H9 (cell line): Measurements from ENCODE around the gene DCAF11. TPM values are rescaled to one million over a fixed set of nuclear protein-coding genes. Genes with fewer than 3 reads are reported as not detected.

Experiments
- DNase-seq: peaks from one replicate; pipeline ENCODE4 v3.0.0-alpha.2; 2017
- H2AFZ ChIP-seq: one replicate; pipeline ENCODE4 v1.6.1; 2013; ENCODE audit warnings: mild to moderate bottlenecking, low read length, control low read depth, moderate library complexity
- H2AK5ac ChIP-seq: 2 replicates; pipeline ENCODE4 v1.6.1; 2013; ENCODE audit warnings: low read length, control low read depth, mixed read lengths; ENCODE audit not compliant: insufficient read length
- H2BK120ac ChIP-seq: one replicate; pipeline ENCODE4 v1.6.1; 2013; ENCODE audit warnings: low read depth, mild to moderate bottlenecking, low read length, control low read depth, inconsistent platforms; ENCODE audit not compliant: poor library complexity, severe bottlenecking
- H2BK12ac ChIP-seq: 2 replicates; pipeline ENCODE4 v1.6.1; 2013; ENCODE audit warnings: low read length, control low read depth, mixed read lengths, low read depth; ENCODE audit not compliant: insufficient read length
- H2BK15ac ChIP-seq: 2 replicates; pipeline ENCODE4 v1.6.1; 2013; ENCODE audit warnings: low read depth, low read length, control low read depth
- H2BK20ac ChIP-seq: one replicate; pipeline ENCODE4 v1.6.1; 2013; ENCODE audit warnings: low read depth, mild to moderate bottlenecking, low read length, control low read depth, inconsistent platforms; ENCODE audit not compliant: poor library complexity, severe bottlenecking
- H2BK5ac ChIP-seq: 2 replicates; pipeline ENCODE4 v1.6.1; 2013; ENCODE audit warnings: low read length, control low read depth, mixed read lengths; ENCODE audit not compliant: insufficient read length
- H3K14ac ChIP-seq: 2 replicates; pipeline ENCODE4 v1.6.1; 2013; ENCODE audit warnings: low read length, control low read depth; ENCODE audit not compliant: insufficient read depth
- H3K18ac ChIP-seq: 2 replicates; pipeline ENCODE4 v1.6.1; 2013; ENCODE audit warnings: low read depth, mild to moderate bottlenecking, mixed read lengths, low read length, control low read depth; ENCODE audit not compliant: insufficient read length
- H3K23ac ChIP-seq: 2 replicates; pipeline ENCODE4 v1.6.1; 2013; ENCODE audit warnings: low read length, control low read depth, mixed read lengths, low read depth; ENCODE audit not compliant: insufficient read length
- H3K23me2 ChIP-seq: 2 replicates; pipeline ENCODE4 v1.6.1; 2013; ENCODE audit warnings: low read depth, mild to moderate bottlenecking, mixed read lengths, low read length, control low read depth; ENCODE audit not compliant: insufficient read length, poor library complexity, severe bottlenecking
- H3K27ac ChIP-seq: 2 replicates; pipeline ENCODE4 v1.5.1; 2013; ENCODE audit warnings: low read length, control low read depth, mixed read lengths, low read depth; ENCODE audit not compliant: insufficient read length
- H3K27me3 ChIP-seq: 2 replicates; pipeline ENCODE4 v1.6.1; 2013; ENCODE audit warnings: low read length, control low read depth, inconsistent platforms; ENCODE audit not compliant: insufficient read depth
- H3K4ac ChIP-seq: 2 replicates; pipeline ENCODE4 v1.6.1; 2013; ENCODE audit warnings: low read depth, mild to moderate bottlenecking, control low read depth, inconsistent platforms, low read length, moderate library complexity
- H3K4me1 ChIP-seq: 2 replicates; pipeline ENCODE4 v1.6.1; 2013; ENCODE audit warnings: low read length, control low read depth, inconsistent platforms; ENCODE audit not compliant: insufficient read depth
- H3K4me2 ChIP-seq: 2 replicates; pipeline ENCODE4 v1.6.1; 2013; ENCODE audit warnings: low read length, control low read depth, mixed read lengths; ENCODE audit not compliant: insufficient read length, insufficient read depth
- H3K56ac ChIP-seq: 2 replicates; pipeline ENCODE4 v1.6.1; 2013; ENCODE audit warnings: low read depth, mild to moderate bottlenecking, mixed read lengths, low read length, control low read depth; ENCODE audit not compliant: insufficient read length
- H3K79me1 ChIP-seq: 2 replicates; pipeline ENCODE4 v1.6.1; 2013; ENCODE audit warnings: low read depth, mild to moderate bottlenecking, moderate library complexity, low read length, control low read depth, inconsistent platforms; ENCODE audit not compliant: insufficient read depth, poor library complexity, severe bottlenecking
- H3K79me2 ChIP-seq: 2 replicates; pipeline ENCODE4 v1.6.1; 2013; ENCODE audit warnings: low read length, control low read depth, inconsistent platforms; ENCODE audit not compliant: insufficient read depth
- H3K9ac ChIP-seq: 2 replicates; pipeline ENCODE4 v1.6.1; 2013; ENCODE audit warnings: low read length, control low read depth, mixed read lengths; ENCODE audit not compliant: insufficient read length; ENCODE audit errors: extremely low read depth
- H3K9me3 ChIP-seq: one replicate; pipeline ENCODE4 v1.6.1; 2013; ENCODE audit warnings: low read depth, low read length, inconsistent platforms; ENCODE audit not compliant: control insufficient read depth
- H3T11ph ChIP-seq: one replicate; pipeline ENCODE4 v1.6.1; 2013; ENCODE audit warnings: mild to moderate bottlenecking, low read length, control low read depth, inconsistent platforms
- H4K20me1 ChIP-seq: one replicate; pipeline ENCODE4 v1.6.1; 2013; ENCODE audit not compliant: control insufficient read depth, insufficient read length, insufficient read depth
- H4K5ac ChIP-seq: 2 replicates; pipeline ENCODE4 v1.6.1; 2013; ENCODE audit warnings: low read depth, mild to moderate bottlenecking, mixed read lengths, low read length, control low read depth; ENCODE audit not compliant: insufficient read length
- H4K8ac ChIP-seq: replicated peaks from 2 replicates; pipeline ENCODE4 v1.6.1; 2013; ENCODE audit warnings: low read length, control low read depth, mixed read lengths, low read depth; ENCODE audit not compliant: insufficient read length
- H4K91ac ChIP-seq: 2 replicates; pipeline ENCODE4 v1.6.1; 2013; ENCODE audit warnings: low read depth, mild to moderate bottlenecking, moderate library complexity, mixed read lengths, low read length, control low read depth; ENCODE audit not compliant: insufficient read length
- H3K27ac Mint-ChIP-seq, 3 experiments: 2 replicates in 2 of 3; 3 replicates in 1 of 3; pipeline ENCODE4 v1.8.0; 2020 to 2021; ENCODE audit warnings: mixed read lengths in 3 of 3, mild to moderate bottlenecking in 1 of 3, moderate library complexity in 1 of 3
- H3K27me3 Mint-ChIP-seq: 2 replicates; pipeline ENCODE4 v1.8.0; 2021; ENCODE audit warnings: low read depth, mild to moderate bottlenecking, moderate library complexity, mixed read lengths
- H3K36me3 Mint-ChIP-seq, 3 experiments: 2 replicates in 2 of 3; 3 replicates in 1 of 3; pipeline ENCODE4 v1.8.0; 2020 to 2021; ENCODE audit warnings: low read depth in 3 of 3, mixed read lengths in 3 of 3; ENCODE audit not compliant: insufficient read depth in 1 of 3
- H3K4me1 Mint-ChIP-seq, 2 experiments: 2 replicates each; pipeline ENCODE4 v1.8.0; 2020; ENCODE audit warnings: mixed read lengths in 2 of 2
- H3K4me3 Mint-ChIP-seq, 2 experiments: 2 replicates in 1 of 2; 3 replicates in 1 of 2; pipeline ENCODE4 v1.8.0; 2020 to 2021; ENCODE audit warnings: mild to moderate bottlenecking in 2 of 2, mixed read lengths in 2 of 2, moderate library complexity in 1 of 2
- H3K9me3 Mint-ChIP-seq, 2 experiments: 2 replicates in 1 of 2; 3 replicates in 1 of 2; pipeline ENCODE4 v1.8.0; 2020; ENCODE audit warnings: mild to moderate bottlenecking in 2 of 2, mixed read lengths in 2 of 2, moderate library complexity in 1 of 2
- CTCF ChIP-seq: fragments of 200-600 bp; sonication (generic); conservative IDR thresholded peaks from 3 replicates; pipeline ENCODE4 v1.8.0; 2021; ENCODE audit warnings: antibody characterized with exemption, mild to moderate bottlenecking
- WGBS: extraction: QIAGEN DNeasy Blood & Tissue Kit; methylation state at CpG from one replicate; pipeline ENCODE4 v1.1.7; 2013; ENCODE audit warnings: missing lambda C conversion rate, low lambda C conversion rate, mixed read lengths; ENCODE audit not compliant: insufficient read length; ENCODE audit errors: extremely low coverage; 5-methylcytosine and 5-hydroxymethylcytosine counted together
- total RNA-seq: library from RNA; stranded (reverse); gene quantifications from 2 replicates; pipeline ENCODE4 v1.2.1, GENCODE V29; 2021

The DCAF11 gene
- total RNA-seq, 1 experiment from 2014 or later, result 73.4 TPM

GRCh38 chr14:24081739-24082211 is 32.8 kb upstream of the DCAF11 start:
- H3K27ac Mint-ChIP-seq, result no peak overlapping the region; a peak in 1 of 7 replicates
- H3K14ac ChIP-seq, result 0 out of 2 replicates have a peak overlapping the region, but pooled peaks have one; percentile 16
- peak overlapping the region; percentile 50 for H3K4me2 ChIP-seq
- H2BK5ac ChIP-seq, result no peak overlapping the region
- H3K4me3 Mint-ChIP-seq, result peak overlapping the region; percentile 74 to 84
- TF ChIP-seq CTCF, result no peak
- no peak overlapping the region for H3K23ac ChIP-seq
- H2AFZ ChIP-seq, result no peak overlapping the region
- peaks cover 4% of the 10 kb centered on the region for H3K23me2 ChIP-seq
- no peak overlapping the region for H4K8ac ChIP-seq
- no peaks in the 10 kb centered on the region for H4K20me1 ChIP-seq
- no peak overlapping the region for H2BK120ac ChIP-seq
- no peaks in the 10 kb centered on the region for H3K9me3 Mint-ChIP-seq
- no peak overlapping the region for H3K4ac ChIP-seq
- no peaks in the 10 kb centered on the region for H3K9me3 ChIP-seq
- H3K4me1 ChIP-seq, result peaks cover 5% of the 10 kb centered on the region; the same call in 1 of the 2 replicates
- H3K27me3 Mint-ChIP-seq, result peaks cover 32% of the 10 kb centered on the region
- no peak overlapping the region for H2BK20ac ChIP-seq
- no peak overlapping the region for H4K91ac ChIP-seq
- no peak overlapping the region for H4K5ac ChIP-seq
- H3K4me1 Mint-ChIP-seq, result peaks cover 36 to 42% of the 10 kb centered on the region in 2 experiments
- H3K27me3 ChIP-seq, result no peaks in the 10 kb centered on the region; the same call in 1 of the 2 replicates
- no peak overlapping the region for H3K56ac ChIP-seq
- H3K9ac ChIP-seq, result no peak overlapping the region
- H2BK12ac ChIP-seq, result no peak overlapping the region
- H3T11ph ChIP-seq, result no peak overlapping the region
- no peak for DNase-seq
- H2BK15ac ChIP-seq, result no peak overlapping the region
- H3K79me2 ChIP-seq, result no peaks in the 10 kb centered on the region
- no peak overlapping the region for H3K27ac ChIP-seq
- no peaks in the 10 kb centered on the region for H3K79me1 ChIP-seq
- H3K18ac ChIP-seq, result no peak overlapping the region
- no CpG with 5 or more reads among the region's 26 CpGs for WGBS
- no peak overlapping the region for H2AK5ac ChIP-seq
- H3K36me3 Mint-ChIP-seq, result no peaks in the 10 kb centered on the region; a peak in 1 of 7 replicates
